ENCODE results near the gene ERBB2. TPM values are rescaled to one million over a fixed set of nuclear protein-coding genes. Genes with fewer than 3 reads are reported as not detected.

Gene ERBB2
- total and polyA plus RNA-seq, 10 of the 15 experiments (the other 5 are each of a cell fraction or from before 2014, with no cell fraction given): 0.39 to 7.0 (median 4.3) TPM

- TF ChIP-seq USF1 (IDR thresholded peaks at IDR 0.05; ENCODE audit: borderline replicate concordance, extremely low read length, insufficient read depth, low read depth, low read length) (no peak), SIX5 (IDR thresholded peaks at IDR 0.05; ENCODE audit: low read depth, low read length, severe bottlenecking) (no peak), TBL1XR1 (IDR thresholded peaks at IDR 0.05; ENCODE audit: low read depth, low read length) (no peak), USF2 (IDR thresholded peaks at IDR 0.05; ENCODE audit: borderline replicate concordance, low read depth, low read length) (no peak), HCFC1 (IDR thresholded peaks at IDR 0.05; ENCODE audit: low read length) (no peak), CHD4 (IDR thresholded peaks at IDR 0.05) (no peak), NFYB (IDR thresholded peaks at IDR 0.05; ENCODE audit: insufficient read depth, low read depth, low read length) (no peak), ZNF24 (IDR thresholded peaks at IDR 0.05) (no peak), WRNIP1 (IDR thresholded peaks at IDR 0.05; ENCODE audit: borderline replicate concordance, low read depth, low read length) (no peak), SREBF1 (IDR thresholded peaks at IDR 0.05; ENCODE audit: low read length) (no peak), SREBF2 (IDR thresholded peaks at IDR 0.05; ENCODE audit: low read length) (no peak), ZBTB11 (CRISPR knock-in tag; IDR thresholded peaks at IDR 0.05) (no peak), BMI1 (IDR thresholded peaks at IDR 0.05; ENCODE audit: borderline replicate concordance) (peak; percentile 34; the same call in 1 of the 2 replicates), IKZF2 (IDR thresholded peaks at IDR 0.05) (peak; percentile 21 to 38; a peak in 2 of 4 replicates), TCF12 (IDR thresholded peaks at IDR 0.05; ENCODE audit: low read depth, low read length) (0 out of 2 replicates have a peak, but pooled peaks have one; percentile 38), LARP7 (IDR thresholded peaks at IDR 0.05) (no peak), RAD51 (IDR thresholded peaks at IDR 0.05) (no peak), GATAD2B (conservative IDR thresholded peaks at IDR 0.05; ENCODE audit: low read depth) (0 out of 2 replicates have a peak, but pooled peaks have one; percentile 16), SUPT20H (IDR thresholded peaks at IDR 0.05; ENCODE audit: borderline replicate concordance, control insufficient read depth, low read depth, low read length) (no peak)
- TF ChIP-seq, protein P1, sequence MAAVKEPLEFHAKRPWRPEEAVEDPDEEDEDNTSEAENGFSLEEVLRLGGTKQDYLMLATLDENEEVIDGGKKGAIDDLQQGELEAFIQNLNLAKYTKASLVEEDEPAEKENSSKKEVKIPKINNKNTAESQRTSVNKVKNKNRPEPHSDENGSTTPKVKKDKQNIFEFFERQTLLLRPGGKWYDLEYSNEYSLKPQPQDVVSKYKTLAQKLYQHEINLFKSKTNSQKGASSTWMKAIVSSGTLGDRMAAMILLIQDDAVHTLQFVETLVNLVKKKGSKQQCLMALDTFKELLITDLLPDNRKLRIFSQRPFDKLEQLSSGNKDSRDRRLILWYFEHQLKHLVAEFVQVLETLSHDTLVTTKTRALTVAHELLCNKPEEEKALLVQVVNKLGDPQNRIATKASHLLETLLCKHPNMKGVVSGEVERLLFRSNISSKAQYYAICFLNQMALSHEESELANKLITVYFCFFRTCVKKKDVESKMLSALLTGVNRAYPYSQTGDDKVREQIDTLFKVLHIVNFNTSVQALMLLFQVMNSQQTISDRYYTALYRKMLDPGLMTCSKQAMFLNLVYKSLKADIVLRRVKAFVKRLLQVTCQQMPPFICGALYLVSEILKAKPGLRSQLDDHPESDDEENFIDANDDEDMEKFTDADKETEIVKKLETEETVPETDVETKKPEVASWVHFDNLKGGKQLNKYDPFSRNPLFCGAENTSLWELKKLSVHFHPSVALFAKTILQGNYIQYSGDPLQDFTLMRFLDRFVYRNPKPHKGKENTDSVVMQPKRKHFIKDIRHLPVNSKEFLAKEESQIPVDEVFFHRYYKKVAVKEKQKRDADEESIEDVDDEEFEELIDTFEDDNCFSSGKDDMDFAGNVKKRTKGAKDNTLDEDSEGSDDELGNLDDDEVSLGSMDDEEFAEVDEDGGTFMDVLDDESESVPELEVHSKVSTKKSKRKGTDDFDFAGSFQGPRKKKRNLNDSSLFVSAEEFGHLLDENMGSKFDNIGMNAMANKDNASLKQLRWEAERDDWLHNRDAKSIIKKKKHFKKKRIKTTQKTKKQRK (IDR thresholded peaks at IDR 0.05; ENCODE audit: low read depth, low read length): no peak
These were observed 25.0 kb upstream of the ERBB2 start (continued) for GRCh38 chr17:39674702-39675389.
